SJCRH30 (cell line): ENCODE data around the gene DOCK4. TPM values are rescaled to one million over a fixed set of nuclear protein-coding genes. Genes with fewer than 3 reads are reported as not detected.

Experiments used
- DNase-seq, 2 experiments: peaks; one replicate each; pipeline ENCODE4 v3.0.0-alpha.2; 2015 to 2020
- H3K27ac ChIP-seq: fragments of 250-450 bp; sonication (Bioruptor Pico); 2 replicates; pipeline ENCODE4 v1.5.1; 2020; ENCODE audit warnings: mild to moderate bottlenecking, moderate library complexity
- H3K27me3 ChIP-seq: fragments of 250-450 bp; sonication (Bioruptor Pico); 2 replicates; pipeline ENCODE4 v1.5.1; 2020; ENCODE audit warnings: mild to moderate bottlenecking, moderate library complexity
- H3K36me3 ChIP-seq: fragments of 250-450 bp; sonication (Bioruptor Pico); 2 replicates; pipeline ENCODE4 v1.5.1; 2020; ENCODE audit warnings: mild to moderate bottlenecking, moderate library complexity
- H3K4me1 ChIP-seq: fragments of 250-450 bp; sonication (Bioruptor Pico); 2 replicates; pipeline ENCODE4 v1.5.1; 2020; ENCODE audit warnings: mild to moderate bottlenecking, moderate library complexity
- H3K4me3 ChIP-seq: fragments of 250-450 bp; sonication (Bioruptor Pico); 2 replicates; pipeline ENCODE4 v1.5.1; 2020; ENCODE audit warnings: mild to moderate bottlenecking, moderate library complexity
- H3K9me3 ChIP-seq: fragments of 250-450 bp; sonication (Bioruptor Pico); replicated peaks from 2 replicates; pipeline ENCODE4 v1.5.1; 2020; ENCODE audit warnings: mild to moderate bottlenecking, moderate library complexity
- total RNA-seq: library from RNA; depleted of rRNA; stranded (reverse); fragments of >200 nt; shearing (Covaris generic); gene quantifications from 2 replicates; pipeline ENCODE4 v1.2.3, GENCODE V29; 2014

DOCK4 gene
- total RNA-seq, 1 experiment from 2014 or later: 11.4 TPM

GRCh38 chr7:112232212-112232978, 26.2 kb upstream of the DOCK4 start:
- Histone ChIP-seq H3K27me3 (no peaks in the 10 kb centered on the region), H3K4me3 (no peak overlapping the region), H3K4me1 (peaks cover 3% of the 10 kb centered on the region), H3K9me3 (no peaks in the 10 kb centered on the region), H3K36me3 (peaks cover 2% of the 10 kb centered on the region; the same call in 1 of the 2 replicates), H3K27ac (no peak overlapping the region)
- no peak for DNase-seq

DNA sequence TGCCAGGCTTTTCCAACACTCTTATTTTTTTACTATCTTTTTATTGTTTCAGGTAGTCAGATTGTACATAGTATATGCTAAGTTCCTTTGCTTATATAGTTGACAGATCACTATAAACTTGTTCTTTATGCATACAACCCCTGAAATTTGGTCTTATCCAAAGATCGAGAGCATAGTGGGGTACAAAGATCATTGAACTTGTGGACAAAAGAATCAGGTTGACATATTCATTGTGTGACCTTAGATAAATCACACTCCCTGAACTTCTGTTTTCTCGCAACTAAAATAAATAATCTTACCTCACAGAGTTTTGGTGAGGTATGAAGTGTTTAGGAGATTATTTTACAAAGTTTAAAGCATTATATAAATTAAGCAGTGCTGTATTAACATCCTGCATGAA, 22.4 kb upstream of the DOCK4 start:
- Histone ChIP-seq H3K36me3 (no peaks in the 10 kb centered on the region), H3K9me3 (no peaks in the 10 kb centered on the region), H3K4me3 (no peak overlapping the region), H3K27me3 (no peaks in the 10 kb centered on the region), H3K4me1 (peaks cover 25% of the 10 kb centered on the region), H3K27ac (no peak overlapping the region)
- no peak for DNase-seq

- no peaks in the 10 kb centered on the region for H3K27me3 ChIP-seq
- no peaks in the 10 kb centered on the region for H3K36me3 ChIP-seq
- DNase-seq: peak; percentile 17 to 62
- H3K27ac ChIP-seq: peak overlapping the region; percentile 86
- peak overlapping the region; percentile 12 for H3K4me3 ChIP-seq
- no peaks in the 10 kb centered on the region for H3K9me3 ChIP-seq
- peaks cover 25% of the 10 kb centered on the region for H3K4me1 ChIP-seq
These were observed 20.6 kb upstream of the DOCK4 start for GRCh38 chr7:112226701-112227276.

DNA sequence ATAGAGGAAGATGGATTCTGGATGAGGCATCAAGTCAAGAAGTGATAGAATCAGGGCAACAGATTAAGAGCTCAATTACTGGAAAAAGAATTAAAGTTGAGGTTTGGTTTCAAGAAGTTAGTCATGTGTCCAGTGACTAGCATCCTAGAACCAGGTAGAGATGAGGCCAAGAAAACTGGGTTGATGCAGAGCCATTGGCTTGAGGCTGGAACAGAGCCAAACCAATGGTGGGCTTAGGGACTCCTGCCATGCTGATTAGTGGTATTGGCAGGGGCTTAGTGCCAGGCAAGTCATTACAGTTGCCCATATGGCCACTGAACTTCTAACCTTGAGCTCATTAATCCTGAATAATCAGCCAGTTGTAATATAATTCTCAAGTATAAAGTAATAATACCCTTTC, 18.8 kb upstream of the DOCK4 start:
- no peak overlapping the region for H3K27ac ChIP-seq
- H3K9me3 ChIP-seq: no peaks in the 10 kb centered on the region
- H3K4me3 ChIP-seq: no peak overlapping the region
- peaks cover 25% of the 10 kb centered on the region for H3K4me1 ChIP-seq
- DNase-seq: peak; percentile 15 to 39
- no peaks in the 10 kb centered on the region; the same call in 1 of the 2 replicates for H3K36me3 ChIP-seq
- H3K27me3 ChIP-seq: no peaks in the 10 kb centered on the region

- Histone ChIP-seq H3K9me3 (no peaks in the 10 kb centered on the region), H3K4me1 (peaks cover 25% of the 10 kb centered on the region), H3K4me3 (no peak overlapping the region), H3K36me3 (no peaks in the 10 kb centered on the region; the same call in 1 of the 2 replicates), H3K27ac (no peak overlapping the region), H3K27me3 (no peaks in the 10 kb centered on the region)
- DNase-seq: no peak
These were observed 18.0 kb upstream of the DOCK4 start for GRCh38 chr7:112224186-112224585.

DNA sequence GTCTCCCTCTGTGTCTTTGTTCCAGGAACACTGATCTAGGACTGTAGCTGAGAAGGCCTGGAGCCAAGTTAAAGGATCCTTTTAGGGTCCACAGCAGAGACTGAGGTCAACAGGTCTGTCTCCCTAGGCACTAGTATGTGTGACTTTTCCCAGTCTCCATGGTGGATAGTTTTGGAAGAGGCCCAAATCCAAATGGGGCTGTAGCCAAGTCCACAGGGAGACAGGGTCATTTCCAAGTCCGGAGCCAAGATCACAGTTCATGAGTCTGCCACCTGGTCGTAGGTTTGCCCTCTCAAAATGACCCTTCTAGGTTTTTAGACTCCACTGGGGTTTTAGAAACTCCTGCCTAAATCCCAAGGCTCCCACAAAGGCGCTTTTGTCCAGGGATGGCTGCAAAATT, 17.1 kb upstream of the DOCK4 start:
- H3K4me1 ChIP-seq: peaks cover 25% of the 10 kb centered on the region
- H3K36me3 ChIP-seq: no peaks in the 10 kb centered on the region; the same call in 1 of the 2 replicates
- H3K27ac ChIP-seq: no peak overlapping the region
- H3K4me3 ChIP-seq: no peak overlapping the region
- no peaks in the 10 kb centered on the region for H3K27me3 ChIP-seq
- no peak for DNase-seq
- H3K9me3 ChIP-seq: no peaks in the 10 kb centered on the region

DNA sequence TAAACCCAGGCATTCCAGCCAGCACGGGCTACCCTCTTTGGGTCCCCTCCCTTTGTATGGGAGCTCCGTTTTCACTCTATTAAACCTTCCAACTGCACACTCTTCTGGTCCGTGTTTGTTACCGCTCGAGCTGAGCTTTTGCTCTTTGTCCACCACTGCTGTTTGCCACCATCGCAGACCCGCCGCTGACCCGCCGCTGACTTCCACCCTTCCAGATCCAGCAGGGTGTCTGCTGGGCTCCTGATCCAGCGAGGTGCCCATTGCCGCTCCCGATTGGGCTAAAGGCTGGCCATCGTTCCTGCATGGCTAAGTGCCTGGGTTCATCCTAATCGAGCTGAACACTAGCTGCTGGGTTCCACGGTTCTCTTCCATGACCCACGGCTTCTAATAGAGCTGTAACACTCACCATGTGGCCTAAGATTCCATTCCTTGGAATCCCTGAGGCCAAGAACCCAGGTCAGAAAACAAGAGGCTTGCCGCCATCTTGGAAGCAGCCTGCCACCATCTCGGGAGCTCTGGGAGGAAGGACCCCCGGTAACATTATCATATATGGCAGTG, 14.8 kb upstream of the DOCK4 start:
- H3K9me3 ChIP-seq: no peaks in the 10 kb centered on the region
- no peaks in the 10 kb centered on the region for H3K27me3 ChIP-seq
- peaks cover 7% of the 10 kb centered on the region for H3K4me1 ChIP-seq
- DNase-seq: no peak
- H3K36me3 ChIP-seq: peaks cover 2% of the 10 kb centered on the region; the same call in 1 of the 2 replicates
- H3K4me3 ChIP-seq: no peak overlapping the region
- no peak overlapping the region for H3K27ac ChIP-seq

DNA sequence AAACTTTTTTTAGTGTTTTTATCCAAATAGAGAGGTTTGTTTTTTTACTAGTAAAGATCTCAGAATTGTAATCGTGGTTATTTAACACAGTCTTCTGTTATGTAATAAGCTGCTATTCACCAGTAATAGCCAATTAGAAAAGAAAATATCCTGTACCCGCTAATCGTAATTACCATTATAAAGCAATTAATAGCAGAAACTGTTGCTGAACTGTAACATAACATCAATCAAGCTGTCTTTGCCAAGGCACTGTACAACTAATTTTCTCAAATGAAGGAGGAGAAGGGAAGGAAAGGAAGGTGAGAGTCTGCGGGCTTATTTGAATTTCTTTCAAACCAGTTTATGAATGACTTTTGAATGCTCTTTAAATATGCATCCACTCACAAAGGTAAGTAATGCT, 9.6 kb upstream of the DOCK4 start:
- Histone ChIP-seq H3K27me3 (no peaks in the 10 kb centered on the region), H3K36me3 (peaks cover 2% of the 10 kb centered on the region; the same call in 1 of the 2 replicates), H3K4me1 (no peaks in the 10 kb centered on the region), H3K4me3 (no peak overlapping the region), H3K9me3 (no peaks in the 10 kb centered on the region), H3K27ac (no peak overlapping the region)
- DNase-seq: no peak

- no peaks in the 10 kb centered on the region for H3K9me3 ChIP-seq
- no peak overlapping the region for H3K27ac ChIP-seq
- no peak for DNase-seq
- peaks cover 2% of the 10 kb centered on the region; the same call in 1 of the 2 replicates for H3K36me3 ChIP-seq
- H3K4me3 ChIP-seq: no peak overlapping the region
- no peaks in the 10 kb centered on the region for H3K4me1 ChIP-seq
- no peaks in the 10 kb centered on the region for H3K27me3 ChIP-seq
These were observed 8.7 kb upstream of the DOCK4 start for GRCh38 chr7:112214883-112215282.

- Histone ChIP-seq H3K4me1 (no peaks in the 10 kb centered on the region), H3K36me3 (0 out of 2 replicates have a peak, but pooled peaks cover 2% of the 10 kb centered on the region), H3K27ac (no peak overlapping the region), H3K9me3 (no peaks in the 10 kb centered on the region), H3K27me3 (no peaks in the 10 kb centered on the region), H3K4me3 (no peak overlapping the region)
- DNase-seq: no peak
These were observed 8.1 kb upstream of the DOCK4 start for GRCh38 chr7:112214268-112214667.

DNA sequence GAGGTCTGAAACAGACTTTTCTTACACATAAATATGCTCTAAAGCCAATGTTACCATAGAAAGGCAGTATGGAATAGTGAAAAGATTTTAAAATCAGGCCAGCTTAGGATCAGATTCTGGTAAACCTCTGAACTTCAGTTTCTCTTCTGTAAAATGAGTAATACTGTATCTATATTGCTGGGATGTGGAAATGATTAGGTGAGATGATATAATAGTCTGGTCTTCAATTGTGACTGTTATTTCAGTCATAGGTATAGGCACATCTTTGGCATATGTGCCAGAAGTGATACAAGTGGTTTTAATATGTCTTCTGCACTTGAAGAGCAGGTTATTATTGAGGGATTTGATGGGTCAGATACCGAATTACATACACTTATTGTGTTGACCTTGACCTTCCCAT, 7.5 kb upstream of the DOCK4 start:
- DNase-seq: no peak
- Histone ChIP-seq H3K4me1 (no peaks in the 10 kb centered on the region), H3K36me3 (0 out of 2 replicates have a peak, but pooled peaks cover 2% of the 10 kb centered on the region), H3K9me3 (no peaks in the 10 kb centered on the region), H3K27me3 (no peaks in the 10 kb centered on the region), H3K4me3 (no peak overlapping the region), H3K27ac (no peak overlapping the region)

GRCh38 chr7:112212571-112212970, 6.4 kb upstream of the DOCK4 start:
- H3K27ac ChIP-seq: no peak overlapping the region
- 0 out of 2 replicates have a peak, but pooled peaks cover 2% of the 10 kb centered on the region for H3K36me3 ChIP-seq
- no peak overlapping the region for H3K4me3 ChIP-seq
- no peaks in the 10 kb centered on the region for H3K9me3 ChIP-seq
- no peaks in the 10 kb centered on the region for H3K4me1 ChIP-seq
- H3K27me3 ChIP-seq: no peaks in the 10 kb centered on the region
- no peak for DNase-seq

DNA sequence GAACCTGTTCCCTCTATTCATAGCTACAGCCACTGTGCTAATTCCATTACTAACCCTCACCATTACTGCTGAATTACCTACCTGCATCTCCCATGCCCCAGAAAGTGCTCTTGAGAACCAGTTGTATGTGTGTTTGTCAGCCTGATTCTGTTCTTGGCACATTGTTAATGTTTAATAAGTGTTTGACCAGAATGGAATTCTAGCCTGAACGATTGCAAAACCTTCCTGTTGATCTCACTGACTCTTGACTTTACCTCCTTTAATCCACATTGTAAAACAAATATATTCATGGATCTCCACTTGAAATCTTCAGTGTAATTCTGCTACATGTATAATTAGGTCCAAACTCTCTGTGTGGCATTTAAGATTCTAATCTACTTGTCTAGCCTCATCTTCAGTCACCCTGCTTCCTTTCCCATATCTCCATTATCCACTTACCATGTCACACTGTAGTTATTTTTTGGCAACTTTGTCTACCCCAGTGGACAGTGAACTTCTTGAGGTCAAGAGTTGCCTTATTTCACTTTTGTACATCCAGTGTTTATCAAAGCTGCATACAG, 5.2 kb upstream of the DOCK4 start:
- no peak overlapping the region for H3K27ac ChIP-seq
- H3K9me3 ChIP-seq: no peaks in the 10 kb centered on the region
- H3K36me3 ChIP-seq: no peaks in the 10 kb centered on the region
- no peak overlapping the region for H3K4me3 ChIP-seq
- no peak for DNase-seq
- H3K27me3 ChIP-seq: no peaks in the 10 kb centered on the region
- no peaks in the 10 kb centered on the region for H3K4me1 ChIP-seq

DNA sequence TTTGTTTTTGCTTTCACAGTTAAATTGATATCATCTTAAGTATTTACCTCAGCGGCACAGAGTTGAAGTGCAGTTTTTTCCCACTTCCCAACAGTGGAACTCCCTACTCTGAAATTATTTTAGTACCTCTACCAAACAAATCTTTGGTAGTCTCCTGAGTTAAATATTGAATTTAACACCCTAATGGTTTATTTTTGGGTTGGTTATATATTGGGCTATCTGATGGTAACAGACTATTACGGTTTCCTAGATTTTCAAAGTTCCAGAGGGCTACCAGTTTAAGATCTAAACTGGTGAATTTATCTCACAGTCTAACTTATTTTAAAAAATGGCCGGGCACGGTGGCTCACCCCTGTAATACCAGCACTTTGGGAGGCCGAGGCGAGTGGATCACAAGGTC, 1.6 kb upstream of the DOCK4 start:
- no peaks in the 10 kb centered on the region for H3K9me3 ChIP-seq
- no peak overlapping the region for H3K27ac ChIP-seq
- H3K4me1 ChIP-seq: no peaks in the 10 kb centered on the region
- no peaks in the 10 kb centered on the region for H3K36me3 ChIP-seq
- no peak for DNase-seq
- no peak overlapping the region for H3K4me3 ChIP-seq
- no peaks in the 10 kb centered on the region for H3K27me3 ChIP-seq

DNA sequence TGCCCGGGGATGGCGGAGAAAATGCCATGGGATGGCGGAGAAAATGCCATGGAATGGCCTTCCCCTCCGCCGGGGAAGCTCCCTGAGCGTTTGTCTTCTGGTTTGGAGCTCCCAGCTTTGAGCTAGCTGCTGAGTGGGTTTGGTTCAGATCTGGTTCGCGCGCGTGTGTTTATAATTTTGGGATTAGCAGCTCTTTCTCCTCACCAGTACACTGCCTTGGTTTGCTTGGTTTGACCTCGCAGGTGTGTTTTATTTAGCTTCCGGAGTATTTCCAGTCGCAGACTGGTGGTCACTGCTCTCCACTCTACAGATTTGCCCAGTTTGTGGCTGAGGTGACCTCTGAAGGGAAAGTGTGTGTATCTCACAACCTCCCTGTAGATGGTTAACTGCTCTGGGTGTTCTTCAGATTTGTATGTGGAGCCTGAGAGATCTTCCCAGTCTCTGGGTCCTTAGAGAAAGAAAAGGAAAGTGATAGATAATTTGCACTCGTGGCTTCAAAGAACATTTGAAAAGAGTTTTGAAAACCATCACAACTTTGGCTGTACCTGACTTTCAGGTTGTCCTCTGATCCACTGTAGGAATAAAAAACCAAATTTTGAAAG, 893 bp upstream of the DOCK4 start:
- H3K9me3 ChIP-seq: no peaks in the 10 kb centered on the region
- DNase-seq: peak in 1 of 2 experiments; percentile 44
- peak overlapping the region; percentile 83 for H3K4me3 ChIP-seq
- H3K27ac ChIP-seq: peak overlapping the region; percentile 39
- H3K4me1 ChIP-seq: no peaks in the 10 kb centered on the region
- no peaks in the 10 kb centered on the region for H3K27me3 ChIP-seq
- H3K36me3 ChIP-seq: no peaks in the 10 kb centered on the region
